ENCODE results near the gene ADAMTSL4. TPM values are rescaled to one million over a fixed set of nuclear protein-coding genes. Genes with fewer than 3 reads are reported as not detected.

The ADAMTSL4 gene
- total and polyA plus RNA-seq, 2 donors (not counting 3 experiments of a cell fraction or from before 2014, with no cell fraction given) = 0.73 to 1.0 TPM

- intact Hi-C loops (cut with micrococcal nuclease) (loop anchor here (1.0 kb wide), 1 partner anchor 22 kb away; the partner anchor contains the start of gene TARS2), dilution Hi-C loops (cut with MboI; ENCODE audit: extremely low pct_ligation_motif_present, low sequenced_read_pairs) (no loop called here)
- Histone ChIP-seq H3K4me3 (replicated peaks in 1 of 3; ENCODE audit: insufficient read depth in 1 of 3, low read depth in 1 of 3, low read length in 3 of 3) (no peak overlapping the region), H3K9ac (replicated peaks; ENCODE audit: extremely low read depth, insufficient read depth, low read length) (no peak overlapping the region), H3K36me3 (ENCODE audit: control insufficient read depth in 2 of 2, extremely low read depth in 1 of 2, insufficient read depth in 2 of 2, low read length in 2 of 2) (peaks cover 0 to 12% of the 10 kb centered on the region in 2 experiments), H3K27ac (ENCODE audit: insufficient read depth, low read depth, low read length) (no peak overlapping the region), H3K9me3 (replicated peaks; ENCODE audit: control insufficient read depth, insufficient read depth, low read length) (no peaks in the 10 kb centered on the region), H3K4me1 (ENCODE audit: control insufficient read depth, extremely low read depth, insufficient read depth, low read length) (peaks cover 10% of the 10 kb centered on the region), H2AFZ (ENCODE audit: low read depth, low read length) (no peak overlapping the region), H3K4me2 (ENCODE audit: insufficient read depth, low read length) (no peak overlapping the region), H3K79me2 (ENCODE audit: control insufficient read depth, insufficient read depth, low read length) (no peaks in the 10 kb centered on the region), H4K20me1 (replicated peaks; ENCODE audit: control insufficient read depth, extremely low read depth, insufficient read depth, low read length) (no peaks in the 10 kb centered on the region), H3K9me1 (replicated peaks; ENCODE audit: control insufficient read depth, extremely low read depth, insufficient read depth, low read length) (no peaks in the 10 kb centered on the region), H3K27me3 (ENCODE audit: control insufficient read depth in 2 of 2, insufficient read depth in 2 of 2, low read length in 2 of 2) (no peaks in the 10 kb centered on the region)
- ChIA-PET POLR2A (no interaction called here), CTCF (interaction anchor here (3.1 kb wide), 1 partner anchor 23 kb away, joined by 20 read pairs; no protein-coding TSS in a partner anchor)
- TF ChIP-seq POLR2A (IDR thresholded peaks at IDR 0.05; ENCODE audit: low read depth, low read length) (no peak), CTCF (IDR thresholded peaks at IDR 0.05; ENCODE audit: extremely low read depth in 1 of 2, insufficient read depth in 1 of 2, low read depth in 1 of 2, low read length in 2 of 2) (no peak), MAX (IDR thresholded peaks at IDR 0.05; ENCODE audit: insufficient read depth, insufficient read length) (no peak), GATA2 (IDR thresholded peaks at IDR 0.05; ENCODE audit: insufficient read depth, insufficient read length, low read depth, low read length) (no peak), FOS (IDR thresholded peaks at IDR 0.05; ENCODE audit: borderline replicate concordance, insufficient read depth, low read length) (no peak), JUN (IDR thresholded peaks at IDR 0.05; ENCODE audit: borderline replicate concordance, insufficient read depth, insufficient read length, low read depth) (no peak)
- no peak for FAIRE-seq
- DNase-seq (ENCODE audit: low read depth, low spot score) = no peak
- BruUV-seq (replicated peaks) = no TSS peak
These were observed 40.2 kb upstream of the ADAMTSL4 start for GRCh38 chr1:150508982-150509381.
